ENCODE data around the gene ANKRD16.

DNA sequence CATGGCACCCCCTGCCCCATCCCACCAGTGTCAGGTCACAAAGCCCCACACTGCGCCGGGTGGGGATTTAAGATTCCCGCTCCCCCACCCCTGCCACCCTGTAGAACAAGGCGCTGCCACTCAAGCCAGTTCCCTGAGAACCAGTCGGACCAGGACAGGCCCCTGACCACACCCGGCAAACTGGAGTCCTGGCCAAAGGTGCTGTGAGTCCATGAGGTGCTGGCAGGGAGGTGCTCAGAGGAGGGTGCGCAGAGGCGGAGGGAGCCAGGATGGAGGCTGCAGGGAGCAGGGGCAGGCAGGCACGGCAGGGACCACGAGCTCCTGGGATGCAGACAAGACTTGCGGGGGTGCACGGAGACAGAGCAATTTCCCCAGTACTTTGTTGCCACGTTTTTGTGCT, 56.7 kb downstream of the ANKRD16 start:
- TF ChIP-seq POLR2A (IDR thresholded peaks at IDR 0.05) (no peak), POLR2AphosphoS5 (IDR thresholded peaks at IDR 0.05) (no peak), EP300 (IDR thresholded peaks at IDR 0.05; ENCODE audit: low read depth) (no peak)
- TF ChIP-seq, protein P1, sequence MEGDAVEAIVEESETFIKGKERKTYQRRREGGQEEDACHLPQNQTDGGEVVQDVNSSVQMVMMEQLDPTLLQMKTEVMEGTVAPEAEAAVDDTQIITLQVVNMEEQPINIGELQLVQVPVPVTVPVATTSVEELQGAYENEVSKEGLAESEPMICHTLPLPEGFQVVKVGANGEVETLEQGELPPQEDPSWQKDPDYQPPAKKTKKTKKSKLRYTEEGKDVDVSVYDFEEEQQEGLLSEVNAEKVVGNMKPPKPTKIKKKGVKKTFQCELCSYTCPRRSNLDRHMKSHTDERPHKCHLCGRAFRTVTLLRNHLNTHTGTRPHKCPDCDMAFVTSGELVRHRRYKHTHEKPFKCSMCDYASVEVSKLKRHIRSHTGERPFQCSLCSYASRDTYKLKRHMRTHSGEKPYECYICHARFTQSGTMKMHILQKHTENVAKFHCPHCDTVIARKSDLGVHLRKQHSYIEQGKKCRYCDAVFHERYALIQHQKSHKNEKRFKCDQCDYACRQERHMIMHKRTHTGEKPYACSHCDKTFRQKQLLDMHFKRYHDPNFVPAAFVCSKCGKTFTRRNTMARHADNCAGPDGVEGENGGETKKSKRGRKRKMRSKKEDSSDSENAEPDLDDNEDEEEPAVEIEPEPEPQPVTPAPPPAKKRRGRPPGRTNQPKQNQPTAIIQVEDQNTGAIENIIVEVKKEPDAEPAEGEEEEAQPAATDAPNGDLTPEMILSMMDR (IDR thresholded peaks at IDR 0.05): no peak
